ENCODE data around the gene CYLD.

The CYLD gene

GRCh38 chr16:50781043-50781442 lies 39.2 kb downstream of the CYLD start:
- DNase-seq (ENCODE audit: low read depth in 2 of 2): no peak

- no peak for DNase-seq (ENCODE audit: low read depth in 2 of 2)
Measured at GRCh38 chr16:50781518-50781917, 39.6 kb downstream of the CYLD start.

- no peak for DNase-seq (ENCODE audit: low read depth in 2 of 2)
Measured at GRCh38 chr16:50789757-50790156, 47.9 kb downstream of the CYLD start.

GRCh38 chr16:50791522-50791921 lies 49.6 kb downstream of the CYLD start:
- DNase-seq (ENCODE audit: low read depth in 2 of 2): no peak

- DNase-seq (ENCODE audit: low read depth in 2 of 2): no peak
Measured at GRCh38 chr16:50796829-50797228, 54.9 kb downstream of the CYLD start.

- no peak for DNase-seq (ENCODE audit: low read depth in 2 of 2)
Measured at GRCh38 chr16:50797456-50797855, 55.6 kb downstream of the CYLD start.

GRCh38 chr16:50800074-50800473 lies 58.2 kb downstream of the CYLD start:
- no peak for DNase-seq (ENCODE audit: low read depth in 2 of 2)

- no peak for DNase-seq (ENCODE audit: low read depth in 2 of 2)
Measured at GRCh38 chr16:50801036-50801435, 59.1 kb downstream of the CYLD start.

- DNase-seq (ENCODE audit: low read depth in 2 of 2): no peak
Measured at GRCh38 chr16:50802000-50802399, 60.1 kb downstream of the CYLD start.

GRCh38 chr16:50802961-50803360 lies 61.1 kb downstream of the CYLD start:
- no peak for DNase-seq (ENCODE audit: low read depth in 2 of 2)

- DNase-seq (ENCODE audit: low read depth in 2 of 2): no peak
Measured at GRCh38 chr16:50804290-50804907, 62.5 kb downstream of the CYLD start.

- peak; percentile 58 to 70 for DNase-seq (ENCODE audit: low read depth in 2 of 2)
Measured at GRCh38 chr16:50806099-50807062, 64.5 kb downstream of the CYLD start.

- no peak for DNase-seq (ENCODE audit: low read depth in 2 of 2)
Measured at GRCh38 chr16:50808929-50809538, 67.1 kb downstream of the CYLD start.

GRCh38 chr16:50809561-50809960 lies 67.7 kb downstream of the CYLD start:
- DNase-seq (ENCODE audit: low read depth in 2 of 2): no peak

GRCh38 chr16:50810241-50810965 lies 68.5 kb downstream of the CYLD start:
- no peak for DNase-seq (ENCODE audit: low read depth in 2 of 2)

GRCh38 chr16:50812046-50812445 lies 70.2 kb downstream of the CYLD start:
- no peak for DNase-seq (ENCODE audit: low read depth in 2 of 2)

- DNase-seq (ENCODE audit: low read depth in 2 of 2): no peak
Measured at GRCh38 chr16:50812876-50813466, 71.1 kb downstream of the CYLD start.

- DNase-seq (ENCODE audit: low read depth in 2 of 2): no peak
Measured at GRCh38 chr16:50814052-50814451, 72.2 kb downstream of the CYLD start.

GRCh38 chr16:50814541-50814940 lies 72.7 kb downstream of the CYLD start:
- no peak for DNase-seq (ENCODE audit: low read depth in 2 of 2)

GRCh38 chr16:50815382-50815781 lies 73.5 kb downstream of the CYLD start:
- no peak for DNase-seq (ENCODE audit: low read depth in 2 of 2)

GRCh38 chr16:50816901-50817555 lies 75.1 kb downstream of the CYLD start:
- DNase-seq (ENCODE audit: low read depth in 2 of 2): no peak
